GM12878 (cell line): ENCODE measurements around the gene SENP1. TPM values are rescaled to one million over a fixed set of nuclear protein-coding genes. Genes with fewer than 3 reads are reported as not detected.

Experiments
- ATAC-seq: fragments of 200-7000 bp; cut with Tn5 transposase; 3 replicates; pipeline ENCODE4 v1.9.1; 2020; ENCODE audit warnings: mild to moderate bottlenecking, moderate library complexity
- BruUV-seq: library from RNA; stranded (reverse); fragments of 400-500 nt; replicated peaks from 2 replicates; lab custom pipeline; 2021; lab: Mats Ljungman, UMichigan
- CTCF ChIA-PET: fragments of 300-600 bp; sonication (Branson Sonifier 250); formaldehyde crosslinking; extraction: SDS; loops from one replicate; lab custom pipeline; 2021; ENCODE audit warnings: inconsistent platforms; lab: Yijun Ruan, JAX
- POLR2A ChIA-PET: fragments of 350-600 bp; formaldehyde crosslinking; extraction: SDS; loops from one replicate; lab custom pipeline; 2021; ENCODE audit warnings: inconsistent platforms; lab: Charles Lee
- RAD21 ChIA-PET: fragments of 300-600 bp; sonication (Branson Sonifier 250); formaldehyde crosslinking; loops from one replicate; lab custom pipeline; 2023; ENCODE audit warnings: antibody characterized with exemption; ENCODE audit not compliant: unreplicated experiment; lab: Charles Lee
- SMC1A ChIA-PET: fragments of 300-600 bp; sonication (Branson Sonifier 250); formaldehyde crosslinking; loops from one replicate; lab custom pipeline; 2023; ENCODE audit not compliant: unreplicated experiment, uncharacterized antibody; lab: Charles Lee
- DNase-seq: peaks from one replicate; pipeline ENCODE4 v3.0.0-alpha.2; 2011; ENCODE audit warnings: low read depth, low spot score
- FAIRE-seq: peaks from 3 replicates; lab custom pipeline; 2011; peaks lifted over from hg19 to GRCh38; lab: Jason Lieb, UNC
- H2AFZ ChIP-seq: 2 replicates; pipeline ENCODE4 v1.6.0; 2011; ENCODE audit warnings: low read depth, low read length, control low read depth; ENCODE audit not compliant: control insufficient read depth
- H3K27ac ChIP-seq: 2 replicates; pipeline ENCODE4 v1.5.1; 2011; ENCODE audit warnings: control low read depth; ENCODE audit not compliant: control insufficient read depth, insufficient read depth
- H3K27me3 ChIP-seq, 2 experiments: replicated peaks in 1 of 2; 2 replicates each; pipeline versions ENCODE4 v1.6.0 to v1.6.1; 2011; ENCODE audit warnings: low read length in 1 of 2; ENCODE audit not compliant: control insufficient read depth in 2 of 2, insufficient read depth in 2 of 2
- H3K36me3 ChIP-seq, 2 experiments: 2 replicates each; pipeline ENCODE4 v1.5.1; 2011; ENCODE audit warnings: low read length in 1 of 2; ENCODE audit not compliant: control insufficient read depth in 2 of 2, insufficient read depth in 2 of 2
- H3K4me1 ChIP-seq: 2 replicates; pipeline ENCODE4 v1.6.1; 2011; ENCODE audit warnings: mild to moderate bottlenecking, low read length, moderate library complexity, mixed read lengths; ENCODE audit not compliant: control insufficient read depth, insufficient read depth
- H3K4me2 ChIP-seq: 2 replicates; pipeline ENCODE4 v1.6.0; 2011; ENCODE audit warnings: control low read depth; ENCODE audit not compliant: control insufficient read depth, insufficient read depth
- H3K4me3 ChIP-seq: fragments of 200-600 bp; sonication (generic); 2 replicates; pipeline ENCODE4 v1.5.1; 2016
- H3K79me2 ChIP-seq: 2 replicates; pipeline ENCODE4 v1.6.0; 2011; ENCODE audit warnings: low read length; ENCODE audit not compliant: control insufficient read depth, insufficient read depth
- H3K9ac ChIP-seq: 2 replicates; pipeline ENCODE4 v1.8.0; 2011; ENCODE audit warnings: low read length, control low read depth, mixed read lengths; ENCODE audit not compliant: control insufficient read depth, insufficient read depth
- H3K9me3 ChIP-seq: replicated peaks from 3 replicates; pipeline ENCODE4 v1.5.1; 2011; ENCODE audit warnings: mild to moderate bottlenecking, low read length; ENCODE audit not compliant: control insufficient read depth, insufficient read depth
- H4K20me1 ChIP-seq: 2 replicates; pipeline ENCODE4 v1.6.0; 2011; ENCODE audit not compliant: control insufficient read depth, insufficient read depth
- BHLHE40 ChIP-seq, 2 experiments: fragments of 450-650 bp in 1 of 2; IDR thresholded peaks; 2 replicates each; pipeline ENCODE4 v1.6.1; 2011 to 2017; ENCODE audit warnings: low read depth in 2 of 2, borderline replicate concordance in 1 of 2, improper control_type of control experiment in 1 of 2, low read length in 1 of 2, mild to moderate bottlenecking in 1 of 2
- BMI1 ChIP-seq: fragments of 450-650 bp; IDR thresholded peaks from 2 replicates; pipeline ENCODE4 v1.6.1; 2016; ENCODE audit warnings: mild to moderate bottlenecking, moderate library complexity, borderline replicate concordance
- CBFB ChIP-seq: IDR thresholded peaks from 2 replicates; pipeline ENCODE4 v1.6.1; 2016; ENCODE audit warnings: antibody characterized with exemption, low read depth
- CBX5 ChIP-seq: sonication (generic); IDR thresholded peaks from 2 replicates; pipeline ENCODE4 v1.6.1; 2016; ENCODE audit warnings: low read depth, moderate library complexity, mild to moderate bottlenecking, inconsistent platforms
- GATAD2B ChIP-seq: fragments of 450-650 bp; conservative IDR thresholded peaks from 2 replicates; pipeline ENCODE4 v1.6.1; 2017; ENCODE audit warnings: low read depth, mild to moderate bottlenecking, moderate library complexity
- KDM1A ChIP-seq: fragments of 200-600 bp; sonication (generic); IDR thresholded peaks from 2 replicates; pipeline ENCODE4 v1.6.1; 2016; ENCODE audit warnings: borderline replicate concordance
- LARP7 ChIP-seq: fragments of 450-650 bp; IDR thresholded peaks from 2 replicates; pipeline ENCODE4 v1.6.1; 2017; ENCODE audit warnings: mild to moderate bottlenecking
- NBN ChIP-seq: fragments of 450-650 bp; IDR thresholded peaks from 2 replicates; pipeline ENCODE4 v1.6.1; 2016
- NR2C1 ChIP-seq: fragments of 450-650 bp; IDR thresholded peaks from 2 replicates; pipeline ENCODE4 v1.6.1; 2017; ENCODE audit warnings: antibody characterized with exemption, mild to moderate bottlenecking, moderate library complexity
- RAD21 ChIP-seq: IDR thresholded peaks from 2 replicates; pipeline ENCODE4 v1.6.1; 2011; ENCODE audit warnings: mild to moderate bottlenecking, low read depth, low read length, moderate library complexity; ENCODE audit not compliant: insufficient read depth
- RBBP5 ChIP-seq: fragments of 200-600 bp; sonication (generic); conservative IDR thresholded peaks from 2 replicates; pipeline ENCODE4 v1.6.1; 2016
- RELA ChIP-seq: fragments of 450-650 bp; IDR thresholded peaks from 2 replicates; pipeline ENCODE4 v1.8.0; 2014; ENCODE audit warnings: borderline replicate concordance; ENCODE audit not compliant: partially characterized antibody
- SMAD1 ChIP-seq: fragments of 450-650 bp; IDR thresholded peaks from 2 replicates; pipeline ENCODE4 v1.6.1; 2018; ENCODE audit warnings: mild to moderate bottlenecking, low read depth; ENCODE audit not compliant: partially characterized antibody
- ZBED1 ChIP-seq: IDR thresholded peaks from 2 replicates; pipeline ENCODE4 v1.6.1; 2016; ENCODE audit warnings: borderline replicate concordance
- ZNF24 ChIP-seq: fragments of 450-650 bp; IDR thresholded peaks from 2 replicates; pipeline ENCODE4 v1.6.1; 2017; ENCODE audit warnings: antibody characterized with exemption, mild to moderate bottlenecking
- ZNF274 ChIP-seq: IDR thresholded peaks from one replicate; pipeline ENCODE4 v1.8.0; 2011; ENCODE audit not compliant: insufficient read length, insufficient read depth
- WGBS: methylation state at CpG from one replicate; pipeline ENCODE4 v1.1.6; 2016; ENCODE audit warnings: low lambda C conversion rate; ENCODE audit not compliant: insufficient replicate concordance, insufficient coverage; ENCODE audit errors: missing lambda C conversion rate; 5-methylcytosine and 5-hydroxymethylcytosine counted together
- in situ Hi-C: fragments of 300-500 bp; cut with MboI; formaldehyde crosslinking; loops from 9 replicates; pipeline ENCODE4 v1.14.3; 2018; ENCODE audit warnings: mixed read lengths
- intact Hi-C: fragments of 100-400 bp; cut with micrococcal nuclease; formaldehyde crosslinking; loops from one replicate; pipeline ENCODE4 v1.14.2; 2022; ENCODE audit not compliant: unreplicated experiment
- polyA plus RNA-seq, 11 experiments: library from polyadenylated mRNA; depleted of rRNA in 4 of 11; unstranded in 6 of 11; stranded (reverse) in 5 of 11; fragments of >200 nt; fragmentation: Nextera tagmentation in 4 of 11; fragmentation: Illumina TruSeq in 1 of 11; extraction: Ambion mirVana in 4 of 11; extraction: Trizol in 1 of 11; gene quantifications; 1 replicate in 1 of 11; 2 replicates in 10 of 11; pipeline versions ENCODE4 v1.2.1 to v1.2.3, GENCODE V29; 2011 to 2016; ENCODE audit warnings: inconsistent platforms in 2 of 11, missing spikeins in 2 of 11, low read depth in 1 of 11
- total RNA-seq, 4 experiments: library from RNA; depleted of rRNA in 3 of 4; stranded (reverse); fragments of >200 nt in 3 of 4; fragmentation: Illumina TruSeq in 1 of 4; extraction: Trizol in 1 of 4; gene quantifications; 2 replicates each; pipeline versions ENCODE4 v1.2.1 to v1.2.3, GENCODE V29; 2013 to 2021
- TF ChIP-seq, protein P1 (sequence below): IDR thresholded peaks from 2 replicates; pipeline ENCODE4 v1.6.1; 2011; ENCODE audit warnings: borderline replicate concordance, low read depth, mild to moderate bottlenecking, moderate library complexity, mixed read lengths, low read length; ENCODE audit not compliant: insufficient read depth; ENCODE audit errors: extremely low read length
- TF ChIP-seq, protein P2 (sequence below): fragments of 450-650 bp; IDR thresholded peaks from 2 replicates; pipeline ENCODE4 v1.6.1; 2018; ENCODE audit warnings: mild to moderate bottlenecking, low read depth, moderate library complexity; ENCODE audit not compliant: partially characterized antibody

The SENP1 gene
- total and polyA plus RNA-seq, 10 of the 15 experiments (the other 5 are each of a cell fraction or from before 2014, with no cell fraction given) = 8.1 to 52.4 (median 26.1) TPM

DNA sequence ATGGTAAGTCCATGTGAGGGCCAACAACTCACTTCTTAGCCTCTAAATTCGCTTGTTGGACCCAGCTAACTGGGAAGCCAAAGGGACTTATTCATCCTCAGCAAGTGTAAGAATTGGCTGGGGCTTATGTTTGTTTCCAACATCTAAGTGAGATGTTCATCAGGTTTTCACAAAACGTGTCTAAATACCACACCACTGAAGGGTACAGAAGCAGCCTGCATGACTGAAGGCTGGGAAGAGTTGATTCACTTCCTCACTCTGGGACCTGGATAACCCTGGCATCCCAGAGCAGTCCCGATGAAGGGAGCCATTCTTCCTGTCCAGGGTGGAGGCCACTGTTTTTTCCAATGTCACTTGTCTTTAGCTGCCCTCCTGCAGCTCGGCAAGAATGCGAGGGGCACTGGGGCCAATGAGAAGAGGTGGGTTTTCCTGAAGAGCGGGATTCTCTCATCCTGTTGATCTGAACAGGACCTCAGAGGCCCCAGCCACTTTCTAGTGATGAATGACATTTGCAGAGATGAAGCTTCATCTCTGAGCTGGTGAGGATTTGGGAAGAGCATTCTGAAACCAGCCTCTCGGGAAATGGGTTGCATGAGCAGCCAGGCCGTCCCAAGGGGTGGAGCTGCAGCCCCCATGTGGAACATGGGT is 89.4 kb downstream of the SENP1 start:
- SMC1A ChIA-PET = interaction anchor here (0.9 kb wide), 1 partner anchor 429 kb away, joined by 3 read pairs; no protein-coding TSS in a partner anchor
- DNase-seq (no peak), FAIRE-seq (no peak)
- no peak overlapping the region for H3K4me2 ChIP-seq
- WGBS = 30% methylated on average over 8 of the region's 8 CpGs
- no peaks in the 10 kb centered on the region for H3K79me2 ChIP-seq
- no peak overlapping the region for H2AFZ ChIP-seq
- H3K27me3 ChIP-seq = peaks cover 3% of the 10 kb centered on the region in 2 experiments; a peak in 2 of 4 replicates
- TF ChIP-seq ZBED1 = no peak
- no peak for TF ChIP-seq ZNF274
- no peak for TF ChIP-seq RBBP5
- no peak for TF ChIP-seq NR2C1
- TF ChIP-seq, protein P1, sequence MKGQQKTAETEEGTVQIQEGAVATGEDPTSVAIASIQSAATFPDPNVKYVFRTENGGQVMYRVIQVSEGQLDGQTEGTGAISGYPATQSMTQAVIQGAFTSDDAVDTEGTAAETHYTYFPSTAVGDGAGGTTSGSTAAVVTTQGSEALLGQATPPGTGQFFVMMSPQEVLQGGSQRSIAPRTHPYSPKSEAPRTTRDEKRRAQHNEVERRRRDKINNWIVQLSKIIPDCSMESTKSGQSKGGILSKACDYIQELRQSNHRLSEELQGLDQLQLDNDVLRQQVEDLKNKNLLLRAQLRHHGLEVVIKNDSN = no peak
- TF ChIP-seq BHLHE40 (IDR thresholded peaks at IDR 0.05; ENCODE audit: borderline replicate concordance in 1 of 2, low read depth in 2 of 2, low read length in 1 of 2) = no peak
- TF ChIP-seq SMAD1 = no peak
- TF ChIP-seq RAD21 = no peak
- no peak for TF ChIP-seq NBN
- no peak for TF ChIP-seq KDM1A
- TF ChIP-seq ZNF24 = no peak
- no peak for TF ChIP-seq BMI1
- no peak for TF ChIP-seq LARP7
- TF ChIP-seq CBX5 = no peak
- TF ChIP-seq, protein P2, sequence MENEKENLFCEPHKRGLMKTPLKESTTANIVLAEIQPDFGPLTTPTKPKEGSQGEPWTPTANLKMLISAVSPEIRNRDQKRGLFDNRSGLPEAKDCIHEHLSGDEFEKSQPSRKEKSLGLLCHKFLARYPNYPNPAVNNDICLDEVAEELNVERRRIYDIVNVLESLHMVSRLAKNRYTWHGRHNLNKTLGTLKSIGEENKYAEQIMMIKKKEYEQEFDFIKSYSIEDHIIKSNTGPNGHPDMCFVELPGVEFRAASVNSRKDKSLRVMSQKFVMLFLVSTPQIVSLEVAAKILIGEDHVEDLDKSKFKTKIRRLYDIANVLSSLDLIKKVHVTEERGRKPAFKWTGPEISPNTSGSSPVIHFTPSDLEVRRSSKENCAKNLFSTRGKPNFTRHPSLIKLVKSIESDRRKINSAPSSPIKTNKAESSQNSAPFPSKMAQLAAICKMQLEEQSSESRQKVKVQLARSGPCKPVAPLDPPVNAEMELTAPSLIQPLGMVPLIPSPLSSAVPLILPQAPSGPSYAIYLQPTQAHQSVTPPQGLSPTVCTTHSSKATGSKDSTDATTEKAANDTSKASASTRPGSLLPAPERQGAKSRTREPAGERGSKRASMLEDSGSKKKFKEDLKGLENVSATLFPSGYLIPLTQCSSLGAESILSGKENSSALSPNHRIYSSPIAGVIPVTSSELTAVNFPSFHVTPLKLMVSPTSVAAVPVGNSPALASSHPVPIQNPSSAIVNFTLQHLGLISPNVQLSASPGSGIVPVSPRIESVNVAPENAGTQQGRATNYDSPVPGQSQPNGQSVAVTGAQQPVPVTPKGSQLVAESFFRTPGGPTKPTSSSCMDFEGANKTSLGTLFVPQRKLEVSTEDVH = no peak
- TF ChIP-seq GATAD2B = no peak
- no peak for TF ChIP-seq RELA
- no peak for TF ChIP-seq CBFB
- TF ChIP-seq, all 136 proteins: peak for 0
- CTCF ChIA-PET = no interaction called here
- Histone ChIP-seq H4K20me1 (no peaks in the 10 kb centered on the region), H3K36me3 (no peaks in the 10 kb centered on the region), H3K9me3 (no peaks in the 10 kb centered on the region), H3K4me1 (no peaks in the 10 kb centered on the region), H3K27ac (no peak overlapping the region), H3K9ac (no peak overlapping the region), H3K4me3 (no peak overlapping the region)
- in situ Hi-C loops = no loop called here
- RAD21 ChIA-PET = no interaction called here
- intact Hi-C loops = no loop called here
- ATAC-seq = no peak
- BruUV-seq = no TSS peak
- POLR2A ChIA-PET = no interaction called here
